NCI-H2196 (cell line): Measurements from ENCODE around the gene ANKRD2.
"Not testable (repeated sequence)": the region's sequence is repeated elsewhere in the genome, so short reads cannot be mapped to it uniquely, and the experiment has no call there.

Experiments
- DNase-seq: peaks from one replicate; lab custom pipeline; 2025; ENCODE audit not compliant: unreplicated experiment; lab: John Stamatoyannopoulos, UW

ANKRD2 gene

DNA sequence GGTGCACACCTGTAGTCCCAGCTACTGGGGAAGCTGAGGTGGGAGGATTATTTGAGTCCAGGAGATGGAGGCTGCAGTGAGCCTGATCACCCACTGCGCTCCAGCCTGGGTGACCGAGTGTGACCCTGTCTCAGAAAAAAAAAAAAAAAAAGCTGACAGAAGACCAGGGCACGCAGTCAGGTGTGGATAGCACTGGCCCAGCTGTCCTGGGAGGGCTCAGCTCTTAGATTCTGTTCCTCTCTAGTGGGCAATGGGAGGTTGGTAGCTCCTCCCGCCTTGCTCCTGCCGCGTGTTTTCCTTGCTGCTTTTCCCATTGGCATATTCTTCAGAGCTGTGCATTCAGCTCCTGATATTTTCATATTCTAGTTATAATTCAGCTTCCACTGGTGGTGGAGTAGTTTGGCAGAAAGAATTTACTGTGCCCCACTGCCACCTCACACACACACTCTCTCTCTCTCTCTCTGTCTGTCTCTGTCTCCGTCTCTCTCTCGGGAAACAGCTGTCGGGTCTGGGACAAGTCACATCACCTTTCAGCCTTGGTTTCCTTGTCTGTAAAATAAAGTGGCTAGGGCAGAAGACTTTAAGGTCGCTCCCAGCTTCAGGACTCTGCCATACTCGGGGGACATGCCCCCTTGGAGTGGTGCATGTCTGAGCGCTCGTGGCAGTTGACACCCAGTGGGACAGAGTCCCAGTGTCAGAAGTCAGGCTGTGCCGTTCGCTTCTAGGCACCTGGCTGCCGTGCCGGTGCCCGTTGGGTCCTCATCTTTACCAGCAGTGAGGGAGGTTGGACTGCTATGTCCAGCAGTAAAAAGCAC lies 25.9 kb upstream of the ANKRD2 start:
- DNase-seq = no peak

DNA sequence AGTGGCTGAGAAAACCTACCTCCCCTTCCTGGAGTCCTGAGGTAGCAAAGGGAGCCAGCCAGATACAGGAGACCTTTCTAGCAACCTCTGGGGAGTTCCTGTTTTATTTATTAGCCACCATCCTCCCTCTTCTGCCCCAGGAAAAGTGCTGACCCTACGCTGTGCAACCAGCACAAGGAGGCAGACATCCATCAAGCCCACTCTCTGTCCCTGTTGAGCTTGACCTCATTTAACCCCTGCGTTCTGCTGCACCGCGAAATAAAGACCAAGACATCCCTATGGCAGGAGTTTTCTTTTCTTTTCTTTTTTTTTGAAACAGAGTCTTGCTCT lies 25.3 kb upstream of the ANKRD2 start:
- no peak for DNase-seq

DNA sequence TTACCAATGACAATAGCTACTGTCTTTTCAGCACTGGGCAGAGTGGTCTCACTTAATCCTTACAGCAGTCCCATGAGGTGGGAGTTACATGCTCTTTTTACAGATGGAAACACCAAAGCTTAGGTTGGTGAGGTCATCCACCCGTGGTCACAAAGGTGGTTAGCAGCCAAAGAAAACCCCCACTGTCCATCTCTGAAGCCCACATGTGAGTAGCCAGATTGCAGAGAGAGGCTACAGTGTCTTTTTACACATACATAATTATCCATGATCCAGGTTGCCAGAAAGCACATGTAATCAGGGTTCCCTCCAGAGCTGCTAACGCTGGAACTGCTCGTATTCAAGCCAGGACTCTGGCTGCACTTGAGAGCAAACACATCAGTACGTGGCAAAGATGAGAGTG lies 24.6 kb upstream of the ANKRD2 start:
- DNase-seq = no peak

DNA sequence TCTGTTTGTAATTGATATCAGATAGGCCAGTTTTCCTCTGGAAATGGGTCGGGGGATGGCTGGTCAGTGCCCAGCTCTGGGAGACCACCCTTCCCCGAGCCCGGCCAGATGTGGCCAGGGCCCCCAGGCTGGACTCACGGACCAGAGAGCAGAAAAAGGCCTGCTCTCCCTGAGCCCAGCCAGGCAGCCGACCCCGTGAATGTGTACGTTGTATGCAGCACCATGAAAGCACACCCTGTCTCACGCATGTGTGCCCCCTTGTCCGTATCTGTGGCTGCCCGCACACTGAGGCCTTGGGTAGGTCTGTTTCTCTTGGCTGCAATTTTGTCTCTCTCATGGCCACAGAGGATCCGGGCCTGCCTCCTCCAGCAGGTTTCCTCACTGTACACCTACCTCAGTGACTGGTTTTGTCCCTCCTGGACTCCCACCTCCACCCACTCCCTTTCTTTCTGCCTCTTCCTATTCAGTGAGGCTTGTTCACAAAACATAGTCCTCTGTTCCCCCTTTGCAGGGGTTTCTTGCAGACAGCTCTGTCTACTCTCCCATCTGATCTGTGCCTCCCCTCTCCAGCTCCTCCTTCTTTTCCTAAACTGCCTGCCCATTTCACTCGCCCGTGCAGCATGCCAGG lies 23.6 kb upstream of the ANKRD2 start:
- DNase-seq = no peak

DNA sequence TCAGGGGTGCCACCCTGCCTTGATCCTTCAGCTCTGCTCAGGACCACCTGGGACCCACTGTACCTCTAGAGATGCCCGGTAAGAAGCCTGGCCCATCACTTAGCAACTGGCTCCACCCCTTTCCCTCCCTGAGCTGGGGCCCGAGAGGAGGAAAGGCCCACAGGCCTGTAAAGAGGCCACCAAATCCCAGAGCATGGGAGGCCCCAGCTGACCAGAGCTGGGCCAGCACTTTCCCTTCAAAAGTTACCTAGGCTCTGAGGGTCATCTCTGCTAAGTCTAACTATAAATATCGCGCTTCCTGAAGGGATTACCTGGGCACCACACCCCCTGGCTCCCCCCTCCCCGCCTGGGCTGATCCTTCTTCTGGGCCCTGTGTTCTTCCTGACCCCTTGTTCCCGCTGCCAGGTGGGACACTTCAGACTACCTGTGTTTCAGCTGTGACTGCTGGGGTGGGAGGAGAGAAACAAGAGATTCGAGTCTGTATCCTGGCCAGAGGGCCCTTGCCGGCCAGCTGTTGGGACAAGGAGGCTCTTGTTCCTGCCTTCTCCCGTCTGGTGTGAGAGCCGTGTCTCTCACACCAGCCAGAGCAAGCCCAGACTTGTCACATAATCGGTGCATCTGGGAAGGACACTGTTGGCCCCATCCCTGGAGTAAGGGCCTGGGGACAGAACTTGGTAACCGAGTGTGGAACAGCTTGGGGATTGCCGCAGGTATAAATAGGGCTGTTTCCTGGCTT lies 22.8 kb upstream of the ANKRD2 start:
- DNase-seq = peak; percentile 46

DNA sequence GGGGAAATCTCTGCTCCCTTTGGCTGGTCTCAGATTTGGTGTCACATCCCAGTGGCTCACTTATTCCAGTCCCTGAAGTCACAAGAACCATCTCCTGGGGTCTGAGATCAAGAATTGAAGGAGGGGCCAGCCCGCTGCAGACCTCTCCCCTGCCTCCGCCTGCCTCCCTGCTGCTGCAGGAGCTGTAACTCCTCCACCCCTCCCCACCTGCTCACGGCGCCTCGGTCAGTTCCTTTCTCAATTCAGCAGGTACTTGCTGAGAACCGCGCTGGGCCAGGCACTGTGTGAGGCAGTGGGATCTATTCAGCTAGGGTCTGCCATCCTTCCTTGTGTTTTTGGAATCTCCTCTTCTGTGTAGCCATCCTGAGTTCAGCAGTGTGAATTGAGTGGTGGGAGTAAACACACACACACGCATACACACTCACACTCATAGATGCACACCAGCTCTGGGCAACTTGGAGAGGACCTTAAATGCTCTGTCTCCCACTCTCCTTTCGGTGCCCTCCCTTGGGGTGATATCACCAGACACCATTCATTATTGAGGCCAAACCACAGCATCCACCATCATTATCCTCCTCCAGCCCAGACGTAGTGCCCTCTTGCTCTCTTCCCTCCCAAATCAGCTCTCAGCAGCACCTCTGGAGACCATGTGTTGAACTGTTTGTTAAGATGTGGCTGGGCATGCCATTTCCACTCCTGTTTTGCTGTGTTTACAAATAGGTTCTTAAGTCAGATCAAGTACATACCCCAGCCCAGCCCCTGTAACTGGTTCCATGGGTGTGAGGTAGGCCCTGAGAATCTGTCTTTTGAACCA lies 22.0 kb upstream of the ANKRD2 start:
- no peak for DNase-seq

DNA sequence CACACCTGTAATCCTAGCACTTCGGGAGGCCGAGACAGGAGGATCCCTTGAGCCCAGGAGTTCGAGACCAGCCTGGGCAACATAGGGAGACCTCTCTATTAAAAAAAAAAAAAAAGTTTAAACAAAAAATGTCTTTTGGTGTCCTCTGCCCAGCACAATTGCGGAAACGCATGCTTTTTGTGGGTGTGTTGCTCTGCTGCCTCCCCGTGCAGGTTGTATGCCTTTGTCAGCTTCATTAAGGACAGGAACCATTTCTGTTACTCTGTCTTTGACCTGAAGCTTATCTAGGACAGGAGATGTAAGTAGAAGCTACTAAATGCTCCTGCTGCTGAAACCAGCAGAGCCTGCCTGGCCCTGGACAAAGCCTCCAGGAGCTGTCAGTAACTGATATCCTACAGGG lies 21.3 kb upstream of the ANKRD2 start:
- DNase-seq = no peak

DNA sequence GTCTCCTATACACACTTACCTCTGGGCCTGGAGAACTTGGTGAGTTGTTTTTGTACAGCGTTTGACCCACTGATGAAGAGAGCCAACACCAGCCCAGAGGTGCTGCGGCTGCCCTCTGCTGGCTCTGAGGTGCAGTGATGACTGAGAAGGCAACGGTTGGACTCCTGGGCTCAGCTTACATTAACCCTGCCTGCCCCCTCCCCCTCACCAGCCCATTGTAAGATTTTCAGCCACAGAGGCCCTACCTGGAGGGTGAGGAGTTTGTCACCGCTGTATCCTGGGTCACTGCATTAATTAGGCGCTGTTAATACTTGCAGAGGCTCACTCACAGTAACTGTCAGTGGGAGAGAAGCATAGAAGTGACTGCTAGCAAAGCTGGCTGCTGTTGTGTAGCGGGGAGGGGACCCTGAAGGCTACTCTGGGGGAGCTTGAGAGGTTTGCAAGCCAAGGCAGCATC lies 19.0 kb upstream of the ANKRD2 start:
- peak; percentile 59 for DNase-seq

DNA sequence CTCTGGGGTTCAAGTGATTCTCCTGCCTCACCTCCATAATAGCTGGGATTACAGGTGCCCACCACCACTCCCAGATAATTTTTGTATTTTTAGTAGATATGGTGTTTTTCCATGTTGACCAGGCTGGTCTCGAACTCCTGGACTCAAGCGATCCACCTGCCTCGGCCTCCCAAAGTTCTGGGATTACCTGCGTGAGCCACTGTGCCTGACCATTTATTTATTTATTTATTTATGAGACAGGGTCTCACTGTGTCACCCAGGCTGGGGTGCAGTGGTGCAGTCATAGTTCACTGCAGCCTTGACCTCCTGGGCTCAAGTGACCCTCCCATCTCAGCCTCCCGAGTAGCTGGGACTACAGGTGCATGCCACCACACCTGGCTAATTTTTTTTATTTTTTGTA lies 18.2 kb upstream of the ANKRD2 start:
- not testable (repeated sequence) for DNase-seq

DNA sequence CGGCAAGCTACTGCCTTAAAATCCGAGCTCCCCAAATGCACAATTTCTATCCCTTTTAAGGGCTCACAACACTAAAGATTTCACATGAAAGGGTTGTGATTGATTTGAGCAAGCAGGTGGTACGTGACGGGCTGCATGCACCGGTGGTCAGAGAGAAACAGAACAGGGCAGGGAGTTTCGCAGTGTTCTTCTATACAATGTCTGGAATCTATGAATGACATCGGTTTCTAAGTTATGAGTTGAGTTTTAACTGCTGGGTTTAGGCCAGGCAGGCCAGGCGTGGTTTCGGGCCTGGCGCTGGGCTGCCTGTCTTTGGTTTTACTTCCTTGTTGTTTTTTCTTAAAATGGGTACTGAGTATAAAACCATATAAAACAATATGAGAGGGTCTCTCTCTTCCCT lies 17.0 kb upstream of the ANKRD2 start:
- not testable (repeated sequence) for DNase-seq

DNA sequence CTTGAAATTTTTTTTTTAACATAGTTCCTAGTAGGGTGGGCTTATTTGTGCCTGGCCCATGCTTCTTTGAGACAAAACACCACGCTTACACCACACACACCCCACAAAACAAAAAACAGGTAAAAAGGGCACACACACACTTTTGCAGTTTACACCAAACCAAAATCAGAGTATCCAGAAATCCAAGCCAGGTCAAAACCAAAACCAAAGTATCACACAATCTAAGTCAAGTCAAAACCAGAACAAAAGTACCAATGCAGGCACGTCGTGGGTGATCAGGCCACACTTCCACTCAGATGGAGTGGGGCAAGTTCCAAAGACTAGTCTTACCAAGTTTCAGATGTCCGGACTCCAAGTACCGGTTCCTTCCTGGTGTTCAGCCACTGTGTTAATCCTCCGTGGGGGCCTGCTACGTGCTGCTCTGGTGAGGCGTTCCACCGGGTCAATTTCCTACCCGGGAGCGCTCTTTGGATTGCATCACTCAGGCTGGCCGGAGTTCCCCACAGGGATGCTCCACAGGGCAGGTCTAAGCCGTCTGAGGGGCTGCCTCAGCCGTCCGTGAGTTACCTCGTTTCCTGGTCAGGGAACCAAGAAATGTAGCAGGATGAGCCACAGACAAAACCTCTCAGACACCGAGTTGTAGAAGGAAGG lies 11.7 kb upstream of the ANKRD2 start:
- DNase-seq = not testable (repeated sequence)

DNA sequence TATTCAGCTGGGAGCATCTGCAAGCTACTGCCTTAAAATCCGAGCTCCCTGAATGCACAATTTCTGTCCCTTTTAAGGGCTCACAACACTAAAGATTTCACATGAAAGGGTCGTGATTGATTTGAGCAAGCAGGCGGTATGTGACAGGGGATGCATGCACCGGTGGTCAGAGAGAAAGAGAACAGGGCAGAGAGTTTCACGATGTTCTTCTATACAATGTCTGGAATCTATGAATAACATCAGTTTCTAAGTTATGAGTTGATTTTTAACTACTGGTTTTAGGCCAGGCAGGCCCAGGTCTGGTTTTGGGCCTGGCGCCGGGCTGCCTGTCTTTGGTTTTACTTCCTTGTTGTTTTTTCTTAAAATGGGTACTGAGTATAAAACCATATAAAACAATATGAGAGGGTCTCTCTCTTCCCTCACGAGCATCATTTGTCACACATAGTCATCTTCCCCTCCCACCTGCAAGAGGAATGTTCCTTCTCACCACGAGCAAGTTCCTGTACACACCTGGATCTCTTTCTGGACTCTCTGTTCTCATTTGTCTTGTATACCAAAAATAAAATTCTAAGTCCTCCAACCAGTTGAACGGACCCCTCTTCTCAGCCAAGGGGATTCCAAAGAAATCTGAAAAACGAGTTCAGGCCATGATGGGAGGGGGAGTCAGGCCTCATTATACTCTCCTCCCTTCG lies 11.0 kb upstream of the ANKRD2 start:
- not testable (repeated sequence) for DNase-seq

DNA sequence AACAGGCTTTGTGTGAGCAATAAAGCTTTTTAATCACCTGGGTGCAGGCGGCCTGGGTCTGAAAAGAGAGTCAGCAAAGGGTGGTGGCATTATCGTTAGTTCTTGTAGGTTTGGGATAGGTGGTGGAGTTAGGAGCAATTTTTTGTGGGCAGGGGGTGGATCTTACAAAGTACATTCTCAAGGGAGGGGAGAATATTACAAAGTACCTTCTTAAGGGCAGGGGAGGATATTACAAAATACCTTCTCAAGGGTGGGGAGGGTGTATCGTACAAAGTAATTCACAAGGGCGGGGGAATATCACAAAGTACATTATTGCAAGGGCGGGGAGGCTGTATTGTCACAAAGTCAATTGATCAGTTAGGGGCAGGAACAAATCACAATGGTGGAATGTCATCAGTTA lies 10.2 kb upstream of the ANKRD2 start:
- DNase-seq = not testable (repeated sequence)

DNA sequence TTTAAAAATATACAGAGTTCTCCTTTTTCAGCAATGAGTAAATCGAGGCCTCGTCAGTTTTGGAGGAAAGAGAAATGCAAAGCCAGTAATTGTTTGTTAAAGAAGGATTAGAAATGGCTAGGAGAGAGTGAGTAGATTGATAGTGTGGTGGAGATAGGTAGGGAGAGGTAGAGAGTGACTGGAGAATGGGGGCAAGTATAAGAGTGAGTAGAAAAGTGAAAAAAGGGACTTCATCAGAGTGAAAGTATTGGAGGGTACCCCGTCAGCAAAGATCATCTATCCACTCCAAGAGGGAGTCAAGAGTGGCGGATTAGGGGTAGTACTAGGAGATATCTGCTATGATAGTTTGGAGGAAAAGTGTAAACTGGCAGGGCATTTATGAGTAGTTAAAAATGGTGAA lies 9.2 kb upstream of the ANKRD2 start:
- no peak for DNase-seq

DNA sequence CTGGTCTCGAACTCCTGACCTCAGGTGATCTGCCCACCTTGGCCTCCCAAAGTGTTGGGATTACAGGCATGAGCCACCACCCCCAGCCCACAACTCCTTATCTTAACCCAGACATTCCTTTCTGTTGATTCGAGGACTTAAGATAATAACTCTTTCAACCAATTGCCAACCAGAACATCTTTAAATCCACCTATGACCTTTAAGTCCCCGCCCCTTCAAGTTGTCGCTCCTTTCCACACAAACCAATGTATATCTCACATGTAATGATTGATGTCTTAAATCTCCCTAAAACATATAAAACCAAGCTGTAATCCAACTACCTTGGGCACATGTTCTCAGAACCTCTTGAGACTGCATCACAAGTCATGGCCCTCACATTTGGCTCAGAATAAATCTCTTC lies 7.8 kb upstream of the ANKRD2 start:
- DNase-seq = no peak

DNA sequence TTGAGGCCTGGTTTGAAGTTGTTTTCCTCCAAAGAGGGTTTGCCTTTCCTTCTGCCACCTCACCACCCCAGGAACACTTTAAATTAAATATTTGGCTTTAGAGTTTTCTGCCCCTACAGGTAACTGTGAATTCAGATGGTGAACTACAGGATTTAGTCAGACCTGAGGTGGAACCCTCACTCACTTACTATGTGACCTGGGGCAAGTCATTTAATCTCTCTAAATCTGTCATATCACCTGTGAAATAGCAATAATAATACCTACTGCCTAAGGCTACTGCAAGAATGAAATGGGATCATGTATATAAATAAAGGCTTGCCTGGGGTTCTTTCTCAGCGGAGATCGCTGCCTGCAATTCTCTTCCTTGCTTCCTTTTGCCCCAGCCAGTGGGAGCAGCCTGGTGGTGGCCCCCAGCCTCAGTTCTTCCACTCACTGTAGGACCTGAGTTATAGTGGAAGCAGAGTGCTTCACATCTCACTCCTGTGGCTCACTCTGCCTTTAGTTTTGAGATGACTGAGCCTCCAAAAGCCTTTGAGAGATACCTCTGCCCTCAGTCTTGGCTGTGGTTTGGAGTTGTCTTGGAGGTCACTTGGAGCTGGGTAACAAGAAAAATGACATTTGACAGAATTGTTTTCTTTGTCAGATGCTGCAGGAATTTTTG lies 6.1 kb upstream of the ANKRD2 start:
- no peak for DNase-seq

DNA sequence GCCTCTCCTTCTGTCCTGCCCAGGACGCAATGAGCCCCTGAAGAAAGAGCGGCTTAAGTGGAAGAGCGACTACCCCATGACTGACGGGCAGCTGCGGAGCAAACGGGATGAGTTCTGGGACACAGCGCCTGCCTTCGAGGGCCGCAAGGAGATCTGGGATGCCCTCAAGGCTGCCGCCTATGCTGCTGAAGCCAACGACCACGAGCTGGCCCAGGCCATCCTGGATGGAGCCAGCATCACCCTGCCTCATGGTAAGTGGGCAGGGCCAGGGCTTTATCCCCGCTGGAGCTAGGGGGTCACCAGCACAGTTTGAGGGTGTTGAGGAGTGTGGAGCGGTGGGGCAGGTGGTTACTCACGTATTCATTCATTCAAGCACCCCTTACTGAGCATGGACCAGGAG lies 4.7 kb upstream of the ANKRD2 start:
- DNase-seq = no peak

DNA sequence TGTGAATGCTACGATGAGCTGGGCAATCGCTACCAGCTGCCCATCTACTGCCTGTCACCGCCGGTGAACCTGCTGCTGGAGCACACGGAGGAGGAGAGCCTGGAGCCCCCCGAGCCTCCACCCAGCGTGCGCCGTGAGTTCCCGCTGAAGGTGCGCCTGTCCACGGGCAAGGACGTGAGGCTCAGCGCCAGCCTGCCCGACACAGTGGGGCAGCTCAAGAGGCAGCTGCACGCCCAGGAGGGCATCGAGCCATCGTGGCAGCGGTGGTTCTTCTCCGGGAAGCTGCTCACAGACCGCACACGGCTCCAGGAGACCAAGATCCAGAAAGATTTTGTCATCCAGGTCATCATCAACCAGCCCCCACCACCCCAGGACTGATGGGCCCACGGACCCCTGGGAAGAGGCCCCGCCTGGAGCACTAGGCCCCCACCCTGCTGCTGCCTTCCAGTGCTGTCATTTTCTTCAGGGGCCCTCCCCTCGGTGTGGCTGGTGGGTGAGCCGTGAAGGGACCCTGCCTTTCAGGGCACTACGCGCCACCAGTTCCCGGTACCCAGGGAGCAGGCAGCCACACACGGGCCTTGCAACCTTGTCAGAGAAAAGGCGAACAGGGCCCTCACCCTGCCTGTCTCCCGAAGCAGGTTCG lies 2.3 kb upstream of the ANKRD2 start:
- DNase-seq = no peak

DNA sequence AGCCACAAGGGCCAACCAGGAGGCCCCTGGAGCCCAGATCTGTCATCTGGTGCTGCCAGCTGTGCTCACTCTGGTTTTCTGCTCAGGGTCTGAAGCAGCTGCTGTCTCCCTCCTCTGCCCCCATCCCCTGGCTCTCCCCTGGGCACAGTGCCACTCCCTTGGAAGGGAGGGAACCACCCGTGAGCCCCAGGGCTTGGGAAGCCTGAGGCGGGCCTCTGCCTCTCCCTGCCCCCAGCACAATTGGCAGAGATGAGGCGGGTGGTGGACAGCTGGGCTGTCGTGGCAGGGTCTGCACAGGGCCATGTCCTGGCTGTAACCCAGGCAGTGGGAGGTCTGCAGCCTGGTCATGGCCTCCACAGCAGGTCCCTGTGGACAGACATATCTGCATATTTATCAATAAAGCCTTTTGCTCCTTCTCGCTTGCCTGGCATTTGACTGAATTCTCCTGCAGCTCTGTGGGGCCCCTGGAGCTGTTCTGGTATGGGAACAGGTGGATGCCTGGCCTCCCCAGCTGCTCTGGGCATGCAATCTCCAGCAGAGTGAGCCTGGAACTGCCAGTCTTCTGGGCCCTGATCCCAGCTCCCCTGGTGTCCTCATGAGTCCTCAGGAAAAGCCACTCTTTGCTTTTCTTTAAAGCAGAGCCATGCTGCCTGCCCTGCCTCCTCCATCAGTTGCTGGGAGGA lies 1.6 kb upstream of the ANKRD2 start:
- no peak for DNase-seq
